Activated T-cell treated with anti-CD3 and anti-CD28 coated beads for 1 hour (primary cell): ENCODE measurements around the gene FAM83G.

Experiments
- DNase-seq: peaks from one replicate; pipeline ENCODE4 v3.0.0-alpha.2; 2020; ENCODE audit warnings: low read depth

FAM83G gene

GRCh38 chr17:19009970-19010369 lies 5.4 kb upstream of the FAM83G start:
- no peak for DNase-seq

GRCh38 chr17:19006698-19007097 lies 2.1 kb upstream of the FAM83G start:
- no peak for DNase-seq

GRCh38 chr17:19005789-19006430 lies 1.3 kb upstream of the FAM83G start:
- no peak for DNase-seq

GRCh38 chr17:19005137-19005773 lies 691 bp upstream of the FAM83G start:
- no peak for DNase-seq

GRCh38 chr17:19003543-19004420 lies 782 bp downstream of the FAM83G start:
- DNase-seq = peak; percentile 39

- no peak for DNase-seq
These were observed 1.6 kb downstream of the FAM83G start for GRCh38 chr17:19002805-19003542.

GRCh38 chr17:19001907-19002590 lies 2.5 kb downstream of the FAM83G start:
- no peak for DNase-seq

GRCh38 chr17:19000531-19001325 lies 3.8 kb downstream of the FAM83G start:
- DNase-seq = no peak

- no peak for DNase-seq
These were observed 4.7 kb downstream of the FAM83G start for GRCh38 chr17:18999911-19000310.

- DNase-seq = no peak
These were observed 5.2 kb downstream of the FAM83G start for GRCh38 chr17:18999394-18999793.

- DNase-seq = no peak
These were observed 6.8 kb downstream of the FAM83G start for GRCh38 chr17:18997650-18998196.

GRCh38 chr17:18996458-18996857 lies 8.1 kb downstream of the FAM83G start:
- DNase-seq = no peak

- DNase-seq = no peak
These were observed 9.3 kb downstream of the FAM83G start for GRCh38 chr17:18995220-18995619.

- no peak for DNase-seq
These were observed 9.9 kb downstream of the FAM83G start for GRCh38 chr17:18994631-18995030.

GRCh38 chr17:18993905-18994526 lies 10.5 kb downstream of the FAM83G start:
- DNase-seq = no peak

- no peak for DNase-seq
These were observed 12.0 kb downstream of the FAM83G start for GRCh38 chr17:18992454-18993130.

- DNase-seq = no peak
These were observed 12.8 kb downstream of the FAM83G start for GRCh38 chr17:18991531-18992315.

GRCh38 chr17:18990331-18990730 lies 14.2 kb downstream of the FAM83G start:
- DNase-seq = no peak
